HUDEP-2 (cell line): ENCODE results near the gene NEK8.

ENCODE experiments used
- DNase-seq, 76 experiments: peaks; one replicate each; lab custom pipeline; 2025; ENCODE audit not compliant: unreplicated experiment in 76 of 76; lab: John Stamatoyannopoulos, UW

The NEK8 gene

GRCh38 chr17:28707339-28707720 lies 21.3 kb upstream of the NEK8 start:
- no peak for DNase-seq

GRCh38 chr17:28710861-28711722 lies 17.5 kb upstream of the NEK8 start:
- peak in 72 of 76 experiments; percentile 24 to 89 (median 71) for DNase-seq

- peak in 9 of 76 experiments; percentile 14 to 50 (median 32) for DNase-seq
Observed at GRCh38 chr17:28711723-28712031, 16.9 kb upstream of the NEK8 start, which contains the start of gene PROCA1. PROCA1 (minus strand) TSS chr17:28711888; CDS start chr17:28711660, 228 bp downstream.

GRCh38 chr17:28712032-28712704 lies 16.4 kb upstream of the NEK8 start:
- DNase-seq = peak in 20 of 76 experiments; percentile 10 to 50 (median 24)

GRCh38 chr17:28712705-28713415 lies 15.7 kb upstream of the NEK8 start:
- DNase-seq = no peak

GRCh38 chr17:28714281-28714680 lies 14.3 kb upstream of the NEK8 start:
- no peak for DNase-seq

GRCh38 chr17:28715217-28715616 lies 13.4 kb upstream of the NEK8 start:
- no peak for DNase-seq

GRCh38 chr17:28716740-28717577 lies 11.6 kb upstream of the NEK8 start:
- no peak for DNase-seq

- DNase-seq = no peak
Observed at GRCh38 chr17:28717578-28718332, 10.8 kb upstream of the NEK8 start, which contains the start of gene RAB34. RAB34 (minus strand) TSS chr17:28717868; CDS start chr17:28717266, 602 bp downstream.

- no peak for DNase-seq
Observed at GRCh38 chr17:28718333-28719020, 10.1 kb upstream of the NEK8 start.

- DNase-seq = peak in 4 of 76 experiments; percentile 43 to 68 (median 56)
Observed at GRCh38 chr17:28719021-28719433, 9.6 kb upstream of the NEK8 start.

- peak in 13 of 76 experiments; percentile 11 to 59 (median 24) for DNase-seq
Observed at GRCh38 chr17:28720247-28720996, 8.2 kb upstream of the NEK8 start.

- DNase-seq = peak in 1 of 76 experiments; percentile 27
Observed at GRCh38 chr17:28720997-28721329, 7.6 kb upstream of the NEK8 start.

- DNase-seq = no peak
Observed at GRCh38 chr17:28722417-28723158, 6.0 kb upstream of the NEK8 start.

GRCh38 chr17:28723159-28723835 lies 5.3 kb upstream of the NEK8 start:
- DNase-seq = no peak

GRCh38 chr17:28723836-28724499 lies 4.6 kb upstream of the NEK8 start:
- peak in 1 of 76 experiments; percentile 36 for DNase-seq
